HEK293 (cell line): ENCODE measurements around the gene LMNA.

Experiments used
- CTCF ChIA-PET: fragments of 350-600 bp; formaldehyde crosslinking; extraction: SDS; loops from one replicate; lab custom pipeline; 2021; ENCODE audit warnings: antibody characterized with exemption; lab: Yijun Ruan, JAX
- POLR2A ChIA-PET: fragments of 300-600 bp; formaldehyde crosslinking; extraction: SDS; loops from one replicate; lab custom pipeline; 2020; ENCODE audit warnings: antibody characterized with exemption, inconsistent platforms; lab: Yijun Ruan, JAX
- H3K27ac ChIP-seq: fragments of 200-500 bp; sonication (Bioruptor generic); 2 replicates; pipeline ENCODE4 v1.5.1; 2014; ENCODE audit warnings: low read depth, low read length, control low read depth, inconsistent platforms; ENCODE audit errors: extremely low read depth
- H3K36me3 ChIP-seq, 2 experiments: fragments of 200-500 bp in 1 of 2; sonication (Bioruptor generic) in 1 of 2; 1 replicate in 1 of 2; 2 replicates in 1 of 2; pipeline ENCODE4 v1.5.1; 2014 to 2017; ENCODE audit warnings: inconsistent platforms in 2 of 2, low read length in 2 of 2; ENCODE audit not compliant: control insufficient read depth in 2 of 2, insufficient read depth in 1 of 2
- H3K4me1 ChIP-seq: fragments of 200-500 bp; sonication (Bioruptor generic); 2 replicates; pipeline ENCODE4 v1.5.1; 2014; ENCODE audit warnings: mild to moderate bottlenecking, low read length, inconsistent platforms; ENCODE audit not compliant: control insufficient read depth, insufficient read depth
- H3K4me3 ChIP-seq: 2 replicates; pipeline ENCODE4 v1.5.1; 2011; ENCODE audit warnings: low read depth, mild to moderate bottlenecking, control low read depth, low read length, moderate library complexity
- H3K9me3 ChIP-seq: fragments of 200-500 bp; sonication (Bioruptor generic); 2 replicates; pipeline ENCODE4 v1.5.1; 2014; ENCODE audit warnings: low read depth, low read length, inconsistent platforms; ENCODE audit not compliant: control insufficient read depth, insufficient read depth
- AEBP2 ChIP-seq: fragments of 450-650 bp; formaldehyde crosslinking; IDR thresholded peaks from 2 replicates; pipeline ENCODE4 v1.5.1; 2016; ENCODE audit warnings: missing biosample characterization, missing genetic modification characterization, borderline replicate concordance
- BCL11B ChIP-seq: fragments of 450-650 bp; formaldehyde crosslinking; IDR thresholded peaks from 2 replicates; pipeline ENCODE4 v1.5.1; 2016; ENCODE audit warnings: low read depth, missing biosample characterization, missing genetic modification characterization
- GLIS1 ChIP-seq: fragments of 450-650 bp; formaldehyde crosslinking; IDR thresholded peaks from 2 replicates; pipeline ENCODE4 v1.5.1; 2016; ENCODE audit warnings: missing biosample characterization, missing genetic modification characterization
- GLIS2 ChIP-seq: fragments of 450-650 bp; formaldehyde crosslinking; IDR thresholded peaks from 2 replicates; pipeline ENCODE4 v1.5.1; 2016; ENCODE audit warnings: missing biosample characterization, missing genetic modification characterization
- KLF16 ChIP-seq: fragments of 450-650 bp; formaldehyde crosslinking; IDR thresholded peaks from 2 replicates; pipeline ENCODE4 v1.5.1; 2017; ENCODE audit warnings: missing biosample characterization, missing genetic modification characterization
- RBAK ChIP-seq: fragments of 450-650 bp; formaldehyde crosslinking; IDR thresholded peaks from 2 replicates; pipeline ENCODE4 v1.5.1; 2016; ENCODE audit warnings: missing biosample characterization, missing genetic modification characterization
- WT1 ChIP-seq: fragments of 450-650 bp; formaldehyde crosslinking; IDR thresholded peaks from 2 replicates; pipeline ENCODE4 v1.5.1; 2016; ENCODE audit warnings: missing biosample characterization, missing genetic modification characterization
- ZBTB44 ChIP-seq: fragments of 450-650 bp; IDR thresholded peaks from 2 replicates; pipeline ENCODE4 v1.5.1; 2018; ENCODE audit warnings: missing biosample characterization, mild to moderate bottlenecking, missing genetic modification characterization
- ZFP37 ChIP-seq: fragments of 450-650 bp; formaldehyde crosslinking; IDR thresholded peaks from 2 replicates; pipeline ENCODE4 v1.5.1; 2016; ENCODE audit warnings: missing biosample characterization, missing genetic modification characterization
- ZFP41 ChIP-seq: fragments of 450-650 bp; formaldehyde crosslinking; IDR thresholded peaks from 2 replicates; pipeline ENCODE4 v1.5.1; 2016; ENCODE audit warnings: missing biosample characterization, missing genetic modification characterization, borderline replicate concordance
- ZIC2 ChIP-seq: fragments of 450-650 bp; formaldehyde crosslinking; IDR thresholded peaks from 2 replicates; pipeline ENCODE4 v1.5.1; 2016; ENCODE audit warnings: missing biosample characterization, missing genetic modification characterization
- ZNF112 ChIP-seq: fragments of 450-650 bp; formaldehyde crosslinking; IDR thresholded peaks from 2 replicates; pipeline ENCODE4 v1.5.0; 2017; ENCODE audit warnings: missing biosample characterization, missing genetic modification characterization
- ZNF133 ChIP-seq: fragments of 450-650 bp; formaldehyde crosslinking; IDR thresholded peaks from 2 replicates; pipeline ENCODE4 v1.5.1; 2016; ENCODE audit warnings: missing biosample characterization, missing genetic modification characterization
- ZNF140 ChIP-seq: fragments of 450-650 bp; formaldehyde crosslinking; IDR thresholded peaks from 2 replicates; pipeline ENCODE4 v1.5.1; 2016; ENCODE audit warnings: missing biosample characterization, missing genetic modification characterization
- ZNF157 ChIP-seq: fragments of 450-650 bp; formaldehyde crosslinking; IDR thresholded peaks from 2 replicates; pipeline ENCODE4 v1.5.1; 2016; ENCODE audit warnings: missing biosample characterization, missing genetic modification characterization
- ZNF2 ChIP-seq: fragments of 450-650 bp; formaldehyde crosslinking; IDR thresholded peaks from 2 replicates; pipeline ENCODE4 v1.5.1; 2016; ENCODE audit warnings: missing biosample characterization, missing genetic modification characterization
- ZNF302 ChIP-seq: fragments of 450-650 bp; formaldehyde crosslinking; IDR thresholded peaks from 2 replicates; pipeline ENCODE4 v1.5.1; 2016; ENCODE audit warnings: missing biosample characterization, missing genetic modification characterization, low read depth
- ZNF350 ChIP-seq: fragments of 450-650 bp; formaldehyde crosslinking; IDR thresholded peaks from 2 replicates; pipeline ENCODE4 v1.5.0; 2017; ENCODE audit warnings: missing biosample characterization, mild to moderate bottlenecking, missing genetic modification characterization
- ZNF37A ChIP-seq: fragments of 450-650 bp; IDR thresholded peaks from 2 replicates; pipeline ENCODE4 v1.5.1; 2018; ENCODE audit warnings: missing biosample characterization, missing genetic modification characterization
- ZNF394 ChIP-seq: fragments of 450-650 bp; formaldehyde crosslinking; IDR thresholded peaks from 2 replicates; pipeline ENCODE4 v1.5.1; 2016; ENCODE audit warnings: missing biosample characterization, missing genetic modification characterization, mild to moderate bottlenecking, moderate library complexity, borderline replicate concordance
- ZNF473 ChIP-seq: fragments of 450-650 bp; formaldehyde crosslinking; IDR thresholded peaks from 2 replicates; pipeline ENCODE4 v1.5.1; 2017; ENCODE audit warnings: missing biosample characterization, missing genetic modification characterization
- ZNF514 ChIP-seq: fragments of 450-650 bp; formaldehyde crosslinking; IDR thresholded peaks from 2 replicates; pipeline ENCODE4 v1.5.1; 2016; ENCODE audit warnings: missing biosample characterization, missing genetic modification characterization
- ZNF654 ChIP-seq: fragments of 450-650 bp; formaldehyde crosslinking; IDR thresholded peaks from 2 replicates; pipeline ENCODE4 v1.5.1; 2016; ENCODE audit warnings: low read depth, missing biosample characterization, missing genetic modification characterization
- ZSCAN16 ChIP-seq: fragments of 450-650 bp; formaldehyde crosslinking; IDR thresholded peaks from 2 replicates; pipeline ENCODE4 v1.5.1; 2016; ENCODE audit warnings: missing biosample characterization, missing genetic modification characterization
- TF ChIP-seq, protein P1 (sequence below): fragments of 450-650 bp; formaldehyde crosslinking; optimal IDR thresholded peaks from 2 replicates; pipeline ENCODE3; 2016; ENCODE audit warnings: missing biosample characterization, mild to moderate bottlenecking, missing genetic modification characterization
- TF ChIP-seq, protein P2 (sequence below): fragments of 450-650 bp; formaldehyde crosslinking; conservative IDR thresholded peaks from 2 replicates; pipeline ENCODE4 v1.5.1; 2016; ENCODE audit warnings: low read depth, missing biosample characterization, missing genetic modification characterization

The LMNA gene

DNA sequence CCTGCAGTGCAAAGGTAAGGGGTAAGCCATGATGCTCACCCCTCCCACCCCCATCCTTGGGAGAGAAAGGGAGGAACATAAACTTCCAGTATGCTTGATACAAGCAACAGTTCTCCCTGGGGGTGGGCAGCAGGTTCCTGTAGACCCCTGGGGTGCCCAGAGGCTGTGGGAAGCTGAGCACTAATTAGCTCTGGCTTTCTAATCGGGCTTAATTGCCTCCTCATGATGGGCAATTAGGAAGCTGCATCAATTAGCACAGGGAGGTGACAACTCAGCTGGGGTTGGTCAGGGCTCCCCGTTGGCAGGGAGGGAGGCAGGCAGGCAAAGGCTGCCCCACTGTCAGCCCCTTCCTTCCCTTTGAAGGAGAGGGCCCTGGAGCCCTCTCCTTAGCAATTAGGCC lies 15.7 kb upstream of the LMNA start:
- H3K27ac ChIP-seq, result no peak overlapping the region
- TF ChIP-seq GLIS2 (tag by site-specific recombination), result 0 out of 2 replicates have a peak, but pooled peaks have one; percentile 16
- TF ChIP-seq KLF16, result no peak
- TF ChIP-seq ZIC2 (tag by site-specific recombination), result peak; percentile 63
- TF ChIP-seq ZNF157, result no peak
- TF ChIP-seq ZNF37A, result no peak
- peak; percentile 76 for TF ChIP-seq GLIS1 (tag by site-specific recombination)
- POLR2A ChIA-PET, result interaction anchor here (1.6 to 10.1 kb wide), 3 partner anchors 15 to 31 kb away, joined by 5 to 63 read pairs (median 6); partner anchors contain the start of gene LMNA
- peaks cover 0 to 4% of the 10 kb centered on the region in 2 experiments; a peak in 2 of 3 replicates for H3K36me3 ChIP-seq
- peaks cover 1% of the 10 kb centered on the region for H3K4me1 ChIP-seq
- H3K9me3 ChIP-seq, result no peaks in the 10 kb centered on the region
- CTCF ChIA-PET, result interaction anchor here (0.6 to 22.5 kb wide), 8 partner anchors 9 to 261 kb away, joined by 3 to 1029 read pairs (median 5); partner anchors contain the start of gene LMNA
- H3K4me3 ChIP-seq, result no peak overlapping the region

DNA sequence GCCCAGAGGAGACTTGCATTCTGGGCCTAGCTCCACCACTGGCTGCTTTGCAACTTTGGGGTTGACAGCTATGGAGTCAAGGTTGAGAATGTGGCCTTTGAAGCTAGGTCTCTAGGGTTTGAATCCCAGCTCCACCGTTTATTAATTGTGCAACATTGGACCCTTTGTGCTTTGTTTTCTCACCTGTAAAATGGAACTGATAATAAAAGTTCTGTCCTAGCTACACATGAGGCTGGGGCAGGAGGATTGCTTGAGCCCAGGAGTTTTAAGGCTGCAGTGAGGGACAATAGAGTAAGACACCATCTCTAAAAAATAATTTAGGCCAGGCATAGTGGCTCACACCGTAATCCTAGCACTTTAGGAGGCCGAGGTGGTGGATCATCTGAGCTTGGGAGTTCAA lies 15.2 kb upstream of the LMNA start:
- Histone ChIP-seq H3K4me3 (no peak overlapping the region), H3K9me3 (no peaks in the 10 kb centered on the region), H3K36me3 (no peaks in the 10 kb centered on the region), H3K27ac (no peak overlapping the region), H3K4me1 (peaks cover 4% of the 10 kb centered on the region)
- ChIA-PET CTCF (interaction anchor here (0.6 to 22.5 kb wide), 8 partner anchors 8 to 260 kb away, joined by 3 to 1029 read pairs (median 4); partner anchors contain the start of gene LMNA), POLR2A (interaction anchor here (1.6 to 10.1 kb wide), 3 partner anchors 15 to 31 kb away, joined by 5 to 63 read pairs (median 6); partner anchors contain the start of gene LMNA)
- no peak for TF ChIP-seq ZNF514
- no peak for TF ChIP-seq ZNF473 (tag by site-specific recombination)
- TF ChIP-seq, protein P1, sequence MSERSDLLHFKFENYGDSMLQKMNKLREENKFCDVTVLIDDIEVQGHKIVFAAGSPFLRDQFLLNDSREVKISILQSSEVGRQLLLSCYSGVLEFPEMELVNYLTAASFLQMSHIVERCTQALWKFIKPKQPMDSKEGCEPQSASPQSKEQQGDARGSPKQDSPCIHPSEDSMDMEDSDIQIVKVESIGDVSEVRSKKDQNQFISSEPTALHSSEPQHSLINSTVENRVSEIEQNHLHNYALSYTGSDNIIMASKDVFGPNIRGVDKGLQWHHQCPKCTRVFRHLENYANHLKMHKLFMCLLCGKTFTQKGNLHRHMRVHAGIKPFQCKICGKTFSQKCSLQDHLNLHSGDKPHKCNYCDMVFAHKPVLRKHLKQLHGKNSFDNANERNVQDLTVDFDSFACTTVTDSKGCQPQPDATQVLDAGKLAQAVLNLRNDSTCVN, result no peak
- TF ChIP-seq ZNF350 (tag by site-specific recombination), result no peak
- TF ChIP-seq ZNF2 (tag by site-specific recombination), result no peak
- TF ChIP-seq ZFP37 (tag by site-specific recombination), result no peak
- no peak for TF ChIP-seq BCL11B (tag by site-specific recombination)
- TF ChIP-seq, protein P2, sequence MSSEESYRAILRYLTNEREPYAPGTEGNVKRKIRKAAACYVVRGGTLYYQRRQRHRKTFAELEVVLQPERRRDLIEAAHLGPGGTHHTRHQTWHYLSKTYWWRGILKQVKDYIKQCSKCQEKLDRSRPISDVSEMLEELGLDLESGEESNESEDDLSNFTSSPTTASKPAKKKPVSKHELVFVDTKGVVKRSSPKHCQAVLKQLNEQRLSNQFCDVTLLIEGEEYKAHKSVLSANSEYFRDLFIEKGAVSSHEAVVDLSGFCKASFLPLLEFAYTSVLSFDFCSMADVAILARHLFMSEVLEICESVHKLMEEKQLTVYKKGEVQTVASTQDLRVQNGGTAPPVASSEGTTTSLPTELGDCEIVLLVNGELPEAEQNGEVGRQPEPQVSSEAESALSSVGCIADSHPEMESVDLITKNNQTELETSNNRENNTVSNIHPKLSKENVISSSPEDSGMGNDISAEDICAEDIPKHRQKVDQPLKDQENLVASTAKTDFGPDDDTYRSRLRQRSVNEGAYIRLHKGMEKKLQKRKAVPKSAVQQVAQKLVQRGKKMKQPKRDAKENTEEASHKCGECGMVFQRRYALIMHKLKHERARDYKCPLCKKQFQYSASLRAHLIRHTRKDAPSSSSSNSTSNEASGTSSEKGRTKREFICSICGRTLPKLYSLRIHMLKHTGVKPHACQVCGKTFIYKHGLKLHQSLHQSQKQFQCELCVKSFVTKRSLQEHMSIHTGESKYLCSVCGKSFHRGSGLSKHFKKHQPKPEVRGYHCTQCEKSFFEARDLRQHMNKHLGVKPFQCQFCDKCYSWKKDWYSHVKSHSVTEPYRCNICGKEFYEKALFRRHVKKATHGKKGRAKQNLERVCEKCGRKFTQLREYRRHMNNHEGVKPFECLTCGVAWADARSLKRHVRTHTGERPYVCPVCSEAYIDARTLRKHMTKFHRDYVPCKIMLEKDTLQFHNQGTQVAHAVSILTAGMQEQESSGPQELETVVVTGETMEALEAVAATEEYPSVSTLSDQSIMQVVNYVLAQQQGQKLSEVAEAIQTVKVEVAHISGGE (tag by site-specific recombination), result no peak
- TF ChIP-seq ZNF133 (tag by site-specific recombination), result no peak
- TF ChIP-seq ZSCAN16 (tag by site-specific recombination), result no peak
- TF ChIP-seq RBAK (tag by site-specific recombination), result no peak
- TF ChIP-seq ZNF140 (tag by site-specific recombination), result no peak
- no peak for TF ChIP-seq ZFP41
- TF ChIP-seq ZBTB44 (tag by site-specific recombination), result no peak
- TF ChIP-seq WT1 (tag by site-specific recombination), result no peak
- no peak for TF ChIP-seq AEBP2 (tag by site-specific recombination)
- no peak for TF ChIP-seq ZNF302 (tag by site-specific recombination)
- no peak for TF ChIP-seq ZNF394 (tag by site-specific recombination)
- TF ChIP-seq ZNF654 (tag by site-specific recombination), result no peak
- TF ChIP-seq ZNF112 (tag by site-specific recombination), result no peak
